Cerebellar cortex (tissue), 1 donor: ENCODE measurements around the gene TRPM4.
A peak's percentile ranks its signal among the peaks of the same experiment; 100 is the strongest.
"Not testable (repeated sequence)": the region's sequence is repeated elsewhere in the genome, so short reads cannot be mapped to it uniquely, and the experiment has no call there.

Experiments
- DNase-seq: peaks from one replicate; pipeline ENCODE4 v3.0.0-alpha.2; 2015; ENCODE audit warnings: low spot score

TRPM4 gene

DNA sequence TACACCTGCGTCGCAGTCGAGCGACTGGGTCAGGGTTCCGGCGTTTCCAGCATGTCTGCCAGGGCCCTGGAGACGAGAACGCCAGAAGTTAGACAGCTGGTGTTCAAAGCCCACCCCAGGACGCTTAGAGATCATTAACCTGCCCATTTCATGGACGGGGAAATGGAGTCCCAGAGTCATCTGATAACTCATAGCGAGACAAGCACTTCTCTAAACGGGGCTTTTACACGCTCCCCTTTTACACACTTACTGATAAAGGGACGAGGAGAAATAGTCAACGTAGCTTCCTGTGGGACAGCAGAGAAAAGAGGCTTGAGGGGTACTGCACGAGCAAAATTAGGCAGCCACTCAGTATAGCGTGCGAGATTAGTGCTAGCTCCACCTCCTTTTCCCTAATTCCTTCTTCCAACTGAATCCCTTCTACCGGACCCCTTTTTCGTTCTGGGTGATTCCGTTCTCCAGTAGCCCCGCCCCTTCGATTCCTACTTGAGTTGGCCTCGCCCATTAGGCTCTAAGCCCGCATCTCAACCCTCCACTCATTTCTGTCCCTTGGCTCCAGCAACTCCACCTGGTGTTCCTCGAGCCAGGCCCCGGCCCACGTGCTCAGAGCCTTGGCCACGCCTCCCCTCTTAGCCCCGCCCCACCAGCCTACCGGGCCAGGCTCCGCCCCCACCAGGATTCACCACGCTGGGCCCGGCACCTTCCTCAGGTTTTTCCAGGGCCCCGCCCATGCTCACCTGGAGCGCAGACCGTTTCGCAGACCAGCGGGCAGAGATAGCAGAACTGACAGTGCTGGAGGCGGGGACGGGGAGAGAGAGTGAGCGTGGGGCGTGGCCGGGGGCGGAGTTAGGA, 6.1 kb upstream of the TRPM4 start:
- DNase-seq: peak; percentile 96

DNA sequence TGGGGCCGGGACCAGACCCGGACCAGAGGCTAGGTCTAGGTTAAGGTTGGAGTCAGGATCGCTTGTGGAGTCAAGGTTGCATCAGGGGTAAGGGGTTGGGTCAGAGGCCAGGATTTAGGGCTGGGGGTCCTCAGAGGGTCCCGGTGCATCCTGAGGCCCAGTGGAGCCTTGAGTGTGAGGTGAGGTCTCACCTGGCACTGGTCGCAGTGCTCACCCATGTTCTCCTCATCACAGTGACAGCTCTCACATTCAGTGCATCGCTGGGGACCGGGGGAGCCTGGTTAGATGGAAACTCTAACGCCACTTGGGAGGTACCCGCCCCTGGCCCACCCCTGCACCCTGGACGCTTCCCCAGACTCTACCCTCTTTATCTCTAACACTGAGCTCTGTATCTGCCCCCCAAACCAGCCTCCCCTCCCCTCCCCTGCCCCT, 5.5 kb upstream of the TRPM4 start:
- peak; percentile 36 for DNase-seq

DNA sequence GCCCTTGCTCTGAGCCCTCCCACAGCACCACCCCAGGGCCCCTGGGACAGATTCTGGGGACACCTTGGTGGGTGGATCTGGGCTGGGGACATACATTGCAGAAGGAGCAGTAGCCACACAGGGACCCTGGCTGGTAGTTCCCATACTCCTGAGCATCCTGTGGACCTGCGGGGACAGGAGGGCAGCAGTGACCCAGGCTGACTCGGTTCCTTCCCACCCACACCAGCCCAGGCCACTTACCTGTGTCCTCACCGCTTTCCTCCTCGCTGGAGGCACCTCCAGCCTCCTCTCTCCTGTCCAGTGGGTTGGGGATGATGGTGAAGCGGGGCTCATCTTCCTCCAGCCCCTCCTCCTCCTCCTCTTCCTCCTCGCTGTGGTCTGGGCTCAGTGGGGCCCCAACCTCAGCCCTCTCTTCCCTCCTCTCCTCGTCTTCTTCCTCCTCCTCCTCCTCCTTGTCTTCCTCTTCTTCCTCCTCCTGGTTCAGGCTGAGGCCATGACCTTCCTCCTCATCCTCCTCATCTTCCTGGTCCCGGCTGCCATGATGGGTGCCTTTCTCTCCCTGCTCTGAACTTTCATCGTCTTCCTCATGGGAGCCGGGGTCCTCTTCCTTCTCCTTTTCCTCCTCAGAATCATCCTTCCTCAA, 4.3 kb upstream of the TRPM4 start:
- DNase-seq: no peak

DNA sequence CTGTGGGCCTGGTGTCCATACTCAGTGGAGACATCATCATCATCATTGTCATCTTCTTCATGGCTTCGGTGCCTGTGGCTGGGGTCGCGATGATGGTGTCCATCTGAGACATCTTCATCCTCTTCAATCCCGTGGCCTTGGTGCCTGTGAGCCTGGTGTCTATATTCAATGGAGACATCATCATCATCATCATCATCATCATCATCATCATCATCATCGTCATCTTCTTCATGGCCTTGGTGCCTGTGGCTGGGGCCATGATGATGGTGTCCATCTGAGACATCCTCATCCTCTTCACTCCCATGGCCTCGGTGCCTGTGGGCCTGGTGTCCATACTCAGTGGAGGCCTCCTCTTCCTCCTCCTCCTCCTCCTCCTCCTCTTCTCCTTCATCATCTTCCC, 3.3 kb upstream of the TRPM4 start:
- no peak for DNase-seq

DNA sequence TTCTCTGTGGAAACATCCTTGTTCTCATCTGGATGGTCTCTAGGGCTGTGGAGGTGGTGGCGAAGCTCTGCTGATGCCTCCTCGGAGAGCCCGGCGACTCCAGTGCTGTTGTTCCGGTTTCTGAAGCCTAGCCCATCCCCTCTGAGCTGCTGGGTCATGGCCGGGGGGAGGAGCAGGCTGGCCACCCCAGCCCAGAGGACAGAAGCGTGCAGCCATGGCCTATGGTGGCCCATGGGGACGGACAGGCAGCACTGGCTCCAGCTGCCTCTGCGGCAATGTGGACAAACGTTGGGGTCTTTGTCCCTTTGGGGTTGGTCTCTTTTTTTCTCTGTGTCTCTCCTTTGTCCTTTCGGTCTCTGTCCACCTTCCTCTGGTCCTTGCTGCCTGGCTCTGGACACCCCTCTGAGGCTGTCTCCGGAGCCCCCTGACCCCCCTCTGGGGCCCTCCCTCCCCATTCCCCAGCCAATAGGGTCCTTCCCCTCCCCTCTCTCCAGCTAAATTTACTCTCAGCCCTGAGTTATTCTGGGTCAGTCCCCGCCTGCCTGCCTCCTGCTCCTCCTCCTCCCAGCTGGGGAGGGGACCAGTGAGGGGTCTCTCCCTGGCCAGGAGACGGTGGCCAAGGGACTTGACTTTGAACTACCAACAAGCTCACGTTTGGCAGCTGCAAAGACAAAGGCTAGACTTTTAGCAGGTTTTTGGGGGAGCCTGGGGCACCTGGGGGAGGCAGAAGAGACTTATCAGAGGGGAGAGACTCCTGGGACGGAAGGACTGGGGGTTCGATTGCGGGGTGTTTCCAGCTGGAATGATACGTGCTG, 2.4 kb upstream of the TRPM4 start, which contains the start of gene HRC:
TSS of gene HRC (minus strand) at position 392 of the 815 bp plus-strand sequence. CDS start at position 233, 159 bp downstream.
- no peak for DNase-seq

DNA sequence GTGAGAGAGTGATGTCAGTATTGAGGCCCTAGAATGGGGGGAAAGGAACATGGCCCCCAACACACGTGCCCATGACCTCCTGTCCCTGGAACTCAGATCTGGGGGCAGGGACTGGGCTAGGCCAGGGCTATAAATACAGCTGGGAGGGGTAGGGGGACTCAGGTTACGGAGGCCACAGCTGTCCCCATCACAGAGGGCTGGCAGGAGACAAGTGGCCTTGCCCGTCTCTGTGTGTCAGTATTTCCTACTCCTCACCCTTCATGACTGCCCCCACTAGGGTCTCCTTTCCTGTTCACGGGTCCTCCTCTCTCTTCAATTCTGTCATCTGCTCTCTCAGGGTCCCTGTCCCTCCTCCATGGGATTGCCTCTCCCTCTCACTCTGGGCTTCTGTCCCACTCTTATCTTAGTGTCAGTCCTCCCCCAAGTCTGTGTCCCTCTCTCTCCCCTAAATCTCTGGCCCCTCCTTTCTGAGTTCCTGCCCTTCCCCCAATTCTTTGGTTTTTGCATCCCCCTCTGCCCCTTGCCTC, 1.7 kb upstream of the TRPM4 start:
- no peak for DNase-seq

DNA sequence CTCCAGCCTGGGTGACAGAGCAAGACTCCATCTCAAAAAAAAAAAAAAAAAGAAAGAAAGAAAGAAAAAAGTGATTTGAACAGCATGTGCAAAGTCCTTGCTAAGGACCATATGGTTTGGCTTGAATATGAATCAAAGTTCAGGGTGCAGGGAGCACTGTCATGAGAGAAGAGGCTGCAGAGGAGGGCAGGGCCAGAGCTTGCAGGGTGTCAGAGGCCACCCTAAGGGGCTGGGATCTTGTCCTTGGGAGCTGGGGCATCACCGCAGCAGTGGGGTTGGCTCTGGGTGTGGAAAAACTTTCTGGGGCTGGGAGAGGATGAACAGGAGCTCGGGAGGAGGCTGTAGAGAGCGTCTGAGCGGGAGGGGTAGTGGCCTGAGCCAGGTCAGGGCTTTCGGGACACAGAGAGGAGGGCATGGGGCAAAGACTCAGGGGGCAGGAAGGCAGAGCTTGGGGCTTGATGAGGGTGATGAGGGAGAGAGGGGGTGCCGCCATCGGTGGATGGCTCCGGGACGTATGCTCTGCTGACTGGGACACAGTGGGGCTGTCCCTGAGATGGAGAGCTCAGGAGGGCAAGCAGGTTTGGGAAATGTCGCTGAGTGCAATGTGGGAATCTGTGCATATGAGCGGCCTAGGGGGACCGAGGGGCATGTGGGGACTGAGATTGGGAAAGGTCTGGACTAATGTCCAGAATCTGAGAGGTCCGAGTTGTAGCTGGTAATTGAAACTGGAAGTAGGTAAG, 3.0 kb downstream of the TRPM4 start:
- no peak for DNase-seq

DNA sequence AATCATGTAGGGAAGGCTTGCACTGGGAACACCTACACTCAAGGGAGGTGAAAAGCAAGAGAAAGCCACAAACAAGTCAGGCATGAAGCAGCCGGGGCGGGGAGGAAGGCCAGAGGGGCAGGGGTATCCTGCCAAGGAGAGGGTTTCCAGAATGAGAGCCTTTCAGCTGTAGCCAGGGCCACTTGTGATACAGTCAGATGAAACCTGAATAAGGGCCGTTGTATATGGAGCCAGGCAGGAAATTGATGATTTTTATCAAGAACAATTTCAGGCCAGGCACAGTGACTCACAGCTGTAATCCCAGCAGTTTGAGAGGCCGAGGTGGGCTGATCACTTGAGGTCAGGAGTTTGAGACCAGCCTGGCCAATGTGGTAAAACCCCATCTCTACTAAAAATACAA, 4.4 kb downstream of the TRPM4 start:
- no peak for DNase-seq

DNA sequence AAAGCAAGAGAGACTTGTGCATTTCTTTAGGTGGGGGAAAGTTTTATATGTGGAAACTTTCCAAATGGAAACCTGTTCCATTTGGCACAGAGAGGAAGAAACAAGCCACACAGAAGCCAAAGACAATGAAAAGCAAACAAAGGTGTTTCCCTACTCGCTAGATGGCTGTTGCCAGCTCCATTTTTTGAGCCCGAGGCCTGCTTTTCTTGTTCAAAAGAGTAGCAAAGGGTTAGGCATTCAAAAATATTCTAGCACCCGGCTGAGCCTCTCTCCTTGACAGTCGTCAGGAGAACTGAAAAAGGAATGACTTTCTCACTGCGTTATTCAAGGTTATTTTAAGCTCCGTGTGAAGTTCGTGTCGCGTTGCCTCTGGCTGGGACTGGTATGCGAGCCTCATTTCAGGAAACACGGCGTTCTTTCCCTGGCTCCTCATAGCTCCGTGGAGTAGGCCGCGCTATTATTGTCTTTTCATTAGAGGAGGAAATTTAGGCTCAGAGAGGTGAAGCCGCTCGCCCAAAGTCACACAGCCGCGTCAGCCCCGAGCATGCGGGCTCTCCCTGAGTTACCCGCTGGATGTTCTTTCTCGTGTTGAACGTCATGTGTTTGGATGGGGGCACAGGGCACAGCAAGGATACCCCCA, 7.6 kb downstream of the TRPM4 start:
- no peak for DNase-seq

DNA sequence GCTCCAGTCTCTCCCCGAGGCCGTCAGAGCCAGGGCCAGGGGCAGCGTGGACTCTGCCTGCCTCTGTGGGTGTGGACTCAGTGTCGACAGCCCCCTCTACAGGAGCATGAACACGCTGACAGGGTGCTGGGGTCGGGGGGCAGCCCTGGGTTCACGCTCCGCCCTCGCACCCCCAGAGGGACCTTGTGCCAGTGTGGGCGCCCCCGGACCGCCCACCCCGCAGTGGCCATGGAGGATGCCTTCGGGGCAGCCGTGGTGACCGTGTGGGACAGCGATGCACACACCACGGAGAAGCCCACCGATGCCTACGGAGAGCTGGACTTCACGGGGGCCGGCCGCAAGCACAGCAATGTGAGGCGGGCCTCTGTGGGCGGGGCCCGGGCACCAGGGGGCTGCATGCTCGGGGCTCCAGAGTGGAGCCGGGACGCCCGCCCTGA, 8.3 kb downstream of the TRPM4 start:
- DNase-seq: no peak

DNA sequence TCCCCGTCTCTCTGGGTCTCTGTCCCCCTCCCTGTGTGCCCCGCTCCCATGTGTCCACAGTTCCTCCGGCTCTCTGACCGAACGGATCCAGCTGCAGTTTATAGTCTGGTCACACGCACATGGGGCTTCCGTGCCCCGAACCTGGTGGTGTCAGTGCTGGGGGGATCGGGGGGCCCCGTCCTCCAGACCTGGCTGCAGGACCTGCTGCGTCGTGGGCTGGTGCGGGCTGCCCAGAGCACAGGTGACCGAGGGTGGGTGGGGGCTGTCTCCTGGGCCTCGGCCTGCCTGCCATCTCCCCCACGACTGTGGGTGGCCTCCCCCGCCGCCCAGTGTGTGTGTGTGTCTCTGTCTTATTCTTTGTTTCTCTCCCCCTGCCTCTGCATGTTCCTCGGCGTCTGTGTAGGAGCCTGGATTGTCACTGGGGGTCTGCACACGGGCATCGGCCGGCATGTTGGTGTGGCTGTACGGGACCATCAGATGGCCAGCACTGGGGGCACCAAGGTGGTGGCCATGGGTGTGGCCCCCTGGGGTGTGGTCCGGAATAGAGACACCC, 10.3 kb downstream of the TRPM4 start:
- no peak for DNase-seq

DNA sequence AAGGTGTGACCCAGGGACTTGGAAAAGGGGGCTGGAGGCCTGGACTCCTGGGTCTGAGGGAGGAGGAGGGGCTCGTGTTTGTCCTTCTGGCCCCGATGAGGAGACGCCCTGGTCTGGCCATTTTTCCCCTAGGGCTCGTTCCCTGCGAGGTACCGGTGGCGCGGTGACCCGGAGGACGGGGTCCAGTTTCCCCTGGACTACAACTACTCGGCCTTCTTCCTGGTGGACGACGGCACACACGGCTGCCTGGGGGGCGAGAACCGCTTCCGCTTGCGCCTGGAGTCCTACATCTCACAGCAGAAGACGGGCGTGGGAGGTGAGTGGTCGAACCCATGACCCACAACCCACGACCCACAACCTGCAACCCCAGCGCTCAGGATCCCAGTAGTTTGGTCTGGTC, 10.8 kb downstream of the TRPM4 start:
- DNase-seq: no peak

DNA sequence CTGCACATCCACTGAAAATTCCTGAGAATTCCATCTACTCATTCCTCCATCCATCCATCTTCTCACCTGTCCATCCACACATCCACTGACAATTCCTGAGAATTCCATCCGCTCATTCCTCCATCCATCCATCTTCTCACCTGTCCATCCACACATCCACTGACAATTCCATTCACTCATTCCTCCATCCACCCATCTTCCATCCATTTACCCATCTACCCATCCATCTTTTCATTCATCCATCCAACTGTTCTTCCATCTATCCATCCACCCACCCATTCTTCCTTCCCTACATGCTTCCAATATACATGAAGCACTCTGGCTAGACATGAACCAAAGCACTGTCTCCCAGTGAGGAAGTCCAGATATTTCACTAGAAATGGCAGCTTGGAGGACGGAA, 15.6 kb downstream of the TRPM4 start:
- DNase-seq: no peak

DNA sequence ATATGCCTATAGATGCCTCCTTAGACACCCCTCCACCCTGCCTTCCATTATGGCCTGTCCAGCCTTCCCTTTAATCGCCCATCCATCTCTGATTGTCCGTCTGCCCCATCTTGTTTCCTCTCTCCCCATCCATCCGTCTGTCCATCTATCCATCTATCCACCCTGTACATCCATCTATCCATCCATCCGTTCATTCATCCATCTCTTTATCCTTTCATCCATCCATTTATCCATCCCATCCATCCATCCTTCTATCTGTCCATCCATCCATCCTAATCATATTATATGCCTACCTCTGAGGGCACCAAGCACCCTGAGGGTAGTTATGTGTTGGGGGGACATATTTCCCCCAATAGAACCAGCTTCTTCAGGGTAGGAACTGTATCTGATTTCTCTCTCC, 23.1 kb downstream of the TRPM4 start:
- DNase-seq: no peak

DNA sequence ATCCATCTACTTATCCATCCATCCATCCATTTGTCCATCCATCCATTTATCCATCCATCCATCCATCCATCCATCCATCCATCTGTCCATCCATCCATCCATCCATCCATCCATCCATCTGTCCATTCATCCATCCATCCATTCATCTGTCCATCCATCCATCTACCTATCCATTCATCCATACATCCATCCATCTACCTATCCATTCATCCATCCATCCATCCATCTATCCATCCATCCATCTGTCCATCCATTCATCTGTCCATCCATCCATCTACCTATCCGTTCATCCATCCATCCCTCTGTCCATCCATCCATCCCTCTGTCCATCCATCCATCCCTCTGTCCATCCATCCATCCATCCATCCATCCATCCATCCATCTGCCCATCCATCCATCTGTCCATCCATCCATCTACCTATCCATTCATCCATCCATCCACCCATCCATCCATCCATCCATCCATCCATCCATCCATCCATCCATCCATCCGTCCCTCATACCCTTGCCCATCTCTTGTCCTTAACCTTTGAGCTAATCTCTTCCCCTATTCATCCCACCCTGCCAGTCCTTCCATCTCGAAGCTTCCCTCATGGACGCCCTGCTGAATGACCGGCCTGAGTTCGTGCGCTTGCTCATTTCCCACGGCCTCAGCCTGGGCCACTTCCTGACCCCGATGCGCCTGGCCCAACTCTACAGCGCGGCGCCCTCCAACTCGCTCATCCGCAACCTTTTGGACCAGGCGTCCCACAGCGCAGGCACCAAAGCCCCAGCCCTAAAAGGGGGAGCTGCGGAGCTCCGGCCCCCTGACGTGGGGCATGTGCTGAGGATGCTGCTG, 24.6 kb downstream of the TRPM4 start:
- DNase-seq: not testable (repeated sequence)

DNA sequence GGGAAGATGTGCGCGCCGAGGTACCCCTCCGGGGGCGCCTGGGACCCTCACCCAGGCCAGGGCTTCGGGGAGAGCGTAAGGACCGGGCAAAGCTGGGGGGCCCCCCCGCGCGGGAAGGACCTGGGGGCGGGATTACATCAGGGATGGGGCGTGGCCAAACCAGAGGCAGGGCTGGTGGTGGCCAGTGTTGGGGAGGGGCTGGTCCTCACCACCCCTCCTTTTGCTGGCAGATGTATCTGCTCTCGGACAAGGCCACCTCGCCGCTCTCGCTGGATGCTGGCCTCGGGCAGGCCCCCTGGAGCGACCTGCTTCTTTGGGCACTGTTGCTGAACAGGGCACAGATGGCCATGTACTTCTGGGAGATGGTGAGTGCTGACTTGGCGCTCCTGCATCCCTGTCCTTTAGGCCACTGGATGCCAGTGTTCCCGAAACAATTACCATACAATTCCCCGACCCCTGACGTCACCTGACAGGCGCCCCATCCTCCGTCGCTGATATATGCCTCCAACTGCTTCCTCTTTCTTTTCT, 25.3 kb downstream of the TRPM4 start:
- peak; percentile 51 for DNase-seq

DNA sequence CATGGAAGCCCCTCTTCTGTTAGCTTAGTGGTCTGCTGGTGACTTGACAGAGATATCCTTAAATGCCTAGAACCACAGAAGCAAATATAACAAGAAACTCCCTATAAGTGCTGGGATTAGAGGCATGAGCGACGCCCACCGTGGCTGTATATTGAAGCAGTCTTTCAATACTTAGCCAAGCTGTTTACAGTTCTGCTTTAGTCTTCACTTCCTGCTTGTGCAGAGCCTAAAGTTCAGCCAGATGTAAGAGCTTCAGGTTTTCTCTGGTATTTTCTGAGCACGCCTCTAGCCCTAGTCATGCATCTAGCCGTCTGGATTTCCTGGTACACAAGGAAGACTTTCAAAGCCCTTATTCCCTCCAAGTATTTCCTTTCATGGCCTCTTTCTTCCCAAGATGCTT, 28.5 kb downstream of the TRPM4 start:
- no peak for DNase-seq

DNA sequence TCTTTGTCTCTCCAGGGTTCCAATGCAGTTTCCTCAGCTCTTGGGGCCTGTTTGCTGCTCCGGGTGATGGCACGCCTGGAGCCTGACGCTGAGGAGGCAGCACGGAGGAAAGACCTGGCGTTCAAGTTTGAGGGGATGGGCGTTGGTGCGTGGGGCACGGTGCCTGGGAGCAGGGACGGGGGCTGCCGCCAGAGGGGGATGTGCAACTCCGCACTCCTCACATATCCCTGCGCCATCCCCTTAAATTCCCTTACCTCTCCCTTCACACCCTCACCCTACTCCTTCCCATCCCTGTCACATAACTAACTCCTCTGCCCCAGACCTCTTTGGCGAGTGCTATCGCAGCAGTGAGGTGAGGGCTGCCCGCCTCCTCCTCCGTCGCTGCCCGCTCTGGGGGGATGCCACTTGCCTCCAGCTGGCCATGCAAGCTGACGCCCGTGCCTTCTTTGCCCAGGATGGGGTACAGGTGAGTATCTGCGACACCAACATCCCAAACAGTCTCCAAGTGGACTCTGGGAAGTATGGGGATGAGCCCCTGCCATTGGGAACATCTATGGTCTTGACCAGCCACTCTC, 31.1 kb downstream of the TRPM4 start:
- no peak for DNase-seq

DNA sequence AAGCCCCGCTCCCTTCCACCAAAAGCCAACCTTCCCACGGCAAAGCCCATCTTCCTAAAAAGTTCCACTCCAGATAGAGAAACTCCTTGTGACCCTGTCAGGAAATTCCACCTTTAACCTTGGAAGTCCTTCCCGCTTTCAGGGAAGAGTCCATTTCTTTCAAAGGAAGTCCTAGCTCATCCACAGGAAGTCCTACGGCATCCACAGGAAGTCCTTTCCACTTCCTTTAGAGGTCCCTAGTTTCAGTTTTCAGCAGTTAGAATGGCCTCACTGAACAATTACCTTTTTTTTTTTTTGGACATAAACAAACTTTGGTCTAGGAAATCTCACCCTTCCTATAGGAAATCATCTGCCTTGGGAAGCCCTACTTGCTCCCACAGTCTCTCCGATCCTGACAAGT, 31.7 kb downstream of the TRPM4 start:
- DNase-seq: no peak
